IPS-18c (cell line): Measurements from ENCODE around the gene DCTN3.

Experiments
- H3K4me3 ChIP-seq: 2 replicates; pipeline ENCODE4 v1.7.0; 2013; ENCODE audit warnings: low read depth, mild to moderate bottlenecking, low read length, moderate library complexity; ENCODE audit not compliant: insufficient read depth
- H3K9me3 ChIP-seq: one replicate; pipeline ENCODE4 v1.6.1; 2013; ENCODE audit warnings: mild to moderate bottlenecking, low read length, moderate library complexity; ENCODE audit not compliant: control insufficient read depth, insufficient read depth

The DCTN3 gene

GRCh38 chr9:34606190-34606589 lies 14.1 kb downstream of the DCTN3 start:
- Histone ChIP-seq H3K4me3 (no peak overlapping the region), H3K9me3 (no peaks in the 10 kb centered on the region)

DNA sequence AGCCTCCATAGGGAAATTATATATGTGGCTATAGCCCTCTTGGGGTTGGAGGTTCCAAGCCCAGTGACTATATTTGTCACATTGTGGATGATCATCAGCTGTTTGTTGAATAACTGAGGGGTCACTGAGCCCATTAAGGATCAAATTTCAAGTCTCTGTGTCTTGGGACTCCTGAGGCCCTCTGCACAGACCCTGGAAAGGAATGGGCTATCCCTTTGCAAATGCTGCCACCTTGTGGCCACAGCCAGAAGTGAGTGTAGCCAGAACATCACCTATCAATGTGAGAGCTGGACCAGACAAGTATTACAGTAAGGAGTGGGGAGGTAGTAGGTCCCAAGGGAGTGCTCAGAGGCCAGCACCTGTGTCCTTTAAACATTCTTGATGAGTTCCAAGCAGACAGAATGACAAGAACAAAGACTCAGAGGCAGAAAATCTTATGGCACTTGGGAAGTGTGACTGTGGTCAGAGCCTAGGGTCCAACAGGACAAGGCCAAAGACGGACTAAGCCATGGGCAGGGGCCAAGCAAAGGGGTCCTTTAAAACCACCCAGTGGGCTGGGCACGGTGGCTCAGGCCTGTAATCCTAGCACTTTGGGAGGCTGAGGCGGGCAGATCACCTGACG lies 16.6 kb downstream of the DCTN3 start:
- Histone ChIP-seq H3K4me3 (no peak overlapping the region), H3K9me3 (no peaks in the 10 kb centered on the region)

DNA sequence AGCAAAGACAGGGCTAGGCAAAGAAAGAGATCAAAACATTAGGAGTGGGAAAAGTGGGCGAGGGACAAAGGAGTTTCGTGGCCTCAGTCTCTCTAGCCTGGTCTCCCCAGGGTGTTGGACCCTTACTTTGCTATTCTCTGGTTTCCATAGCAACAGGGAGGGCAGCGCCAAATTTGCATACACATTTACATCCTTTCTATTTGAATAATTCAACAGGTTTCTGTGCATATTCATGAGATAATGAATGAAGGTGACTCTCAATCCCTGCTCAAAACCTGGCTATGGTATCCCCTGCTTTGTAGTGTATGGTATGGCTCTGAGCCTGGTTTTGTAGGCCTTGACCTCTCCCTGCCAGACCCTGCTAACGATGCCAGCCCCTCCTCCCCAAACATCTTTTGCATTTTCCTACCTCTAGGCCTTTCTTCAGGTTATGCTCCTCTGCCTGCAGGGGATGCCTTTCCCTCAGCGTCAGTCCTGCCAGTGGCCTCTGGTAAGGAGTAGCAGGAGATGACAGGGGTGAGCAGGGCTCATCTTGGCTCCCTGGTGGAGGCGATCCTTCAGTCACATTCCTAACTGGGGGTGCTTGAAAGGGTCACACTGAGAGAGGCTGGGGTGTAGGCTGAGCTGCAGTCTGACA lies 18.2 kb downstream of the DCTN3 start:
- Histone ChIP-seq H3K9me3 (no peaks in the 10 kb centered on the region), H3K4me3 (no peak overlapping the region)

DNA sequence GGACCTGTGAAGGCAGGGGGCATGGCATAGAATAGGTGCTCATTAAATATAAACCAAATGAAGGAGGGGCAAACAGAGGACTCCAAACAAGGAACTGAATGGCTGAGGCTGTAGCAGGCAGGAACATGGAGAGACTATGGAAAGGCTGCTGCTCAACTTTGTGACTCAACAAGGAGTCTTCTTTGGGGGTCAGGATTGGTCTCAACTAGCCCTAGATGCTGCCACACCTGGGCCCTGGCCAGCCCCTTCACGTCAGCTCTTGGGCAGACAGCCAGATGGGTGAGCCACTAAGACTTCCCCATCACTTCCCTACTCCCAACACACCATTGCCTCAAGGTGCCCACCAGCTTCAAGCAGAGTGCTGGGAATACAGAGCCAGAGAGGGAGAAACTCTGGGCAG lies 19.4 kb downstream of the DCTN3 start:
- Histone ChIP-seq H3K9me3 (no peaks in the 10 kb centered on the region), H3K4me3 (no peak overlapping the region)

DNA sequence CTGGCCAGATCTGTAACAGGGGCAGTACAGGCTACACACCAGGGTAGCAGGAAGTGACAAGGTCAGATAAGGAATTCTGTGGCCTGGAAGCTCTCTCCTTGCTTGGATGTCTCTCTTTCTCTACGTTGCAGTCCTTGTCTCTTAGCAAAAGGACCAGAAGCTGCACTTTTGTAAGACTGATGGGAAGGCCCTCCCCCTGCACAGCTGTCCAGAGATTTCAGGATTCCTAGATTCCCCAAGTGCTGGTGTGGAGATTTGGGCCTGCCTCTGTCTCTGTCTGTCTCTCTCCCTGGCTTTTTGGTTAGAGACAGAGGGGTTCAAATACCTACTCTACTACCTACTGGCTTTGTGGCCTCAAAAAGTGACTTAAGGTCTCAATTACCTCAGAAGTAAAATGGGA lies 20.7 kb downstream of the DCTN3 start:
- Histone ChIP-seq H3K9me3 (no peaks in the 10 kb centered on the region), H3K4me3 (no peak overlapping the region)

DNA sequence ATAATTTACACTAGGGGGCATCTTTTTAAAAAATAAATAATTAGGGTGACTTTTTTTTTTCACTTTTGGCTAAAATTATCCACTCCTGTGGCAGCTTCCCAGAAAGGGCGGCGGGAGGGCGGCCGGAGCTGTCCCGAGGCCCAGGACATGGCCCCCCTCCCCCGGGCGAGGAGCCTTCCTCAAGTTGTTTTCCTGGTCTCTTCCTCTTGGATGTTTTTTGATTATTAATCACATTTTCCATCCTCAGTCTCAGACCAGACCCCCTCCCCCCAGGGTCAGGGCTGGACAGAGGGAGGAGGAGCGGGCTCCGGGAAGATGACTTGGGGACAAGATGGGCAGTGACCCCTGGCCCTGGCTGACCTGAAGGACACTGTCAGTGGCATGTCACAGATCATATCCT lies 26.1 kb downstream of the DCTN3 start:
- no peak overlapping the region for H3K4me3 ChIP-seq
- H3K9me3 ChIP-seq, result peaks cover 2% of the 10 kb centered on the region

DNA sequence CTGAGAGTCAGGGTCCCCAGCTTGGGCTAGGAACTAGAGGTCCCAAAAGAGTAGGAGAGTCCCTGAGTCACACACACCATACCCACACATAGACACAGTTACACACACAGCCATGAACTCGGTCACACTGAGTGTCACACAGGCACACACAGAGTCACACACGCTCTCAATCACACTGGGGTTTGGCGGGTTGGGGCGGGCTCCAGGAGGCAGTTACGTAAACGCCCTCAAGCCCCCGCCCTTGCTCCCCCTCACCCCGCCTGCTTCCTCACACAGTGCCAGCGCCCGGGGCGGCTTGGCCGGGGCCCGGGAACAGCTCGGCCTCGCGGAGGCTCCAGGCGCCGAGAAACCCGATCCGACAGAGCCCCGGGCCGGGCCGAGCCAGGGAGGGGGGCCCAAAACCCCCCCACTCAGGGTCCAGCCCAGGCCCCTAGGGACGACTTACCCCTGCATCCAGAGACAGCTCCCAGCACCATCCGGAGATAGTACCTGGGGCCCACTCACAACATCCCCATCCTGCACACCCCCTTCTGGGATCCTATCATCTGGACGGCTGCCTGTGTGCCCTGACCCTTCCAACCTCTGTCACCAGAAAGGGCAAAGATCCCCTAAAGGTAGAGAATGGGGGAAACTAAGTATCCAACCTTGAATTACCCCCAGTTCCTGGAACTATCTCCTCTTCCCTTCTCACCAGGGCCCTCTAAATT lies 27.2 kb downstream of the DCTN3 start:
- H3K4me3 ChIP-seq, result no peak overlapping the region
- H3K9me3 ChIP-seq, result peaks cover 2% of the 10 kb centered on the region

GRCh38 chr9:34591917-34592866 lies 28.1 kb downstream of the DCTN3 start:
- Histone ChIP-seq H3K9me3 (peaks cover 2% of the 10 kb centered on the region), H3K4me3 (no peak overlapping the region)

- Histone ChIP-seq H3K4me3 (peak overlapping the region; percentile 9; the same call in 1 of the 2 replicates), H3K9me3 (peaks cover 2% of the 10 kb centered on the region)
Observed at GRCh38 chr9:34591248-34591916, 28.9 kb downstream of the DCTN3 start.

- Histone ChIP-seq H3K9me3 (peaks cover 2% of the 10 kb centered on the region), H3K4me3 (peak overlapping the region; percentile 58)
Observed at GRCh38 chr9:34590381-34591247, 29.7 kb downstream of the DCTN3 start.

GRCh38 chr9:34589636-34590380 lies 30.5 kb downstream of the DCTN3 start, which contains the start of gene CNTFR:
CNTFR (minus strand) TSS chr9:34589724; CDS start chr9:34568981, 20,743 bp downstream.
- Histone ChIP-seq H3K4me3 (peak within 1 kb of the TSS; percentile 58), H3K9me3 (peaks cover 2% of the 10 kb centered on the region)

DNA sequence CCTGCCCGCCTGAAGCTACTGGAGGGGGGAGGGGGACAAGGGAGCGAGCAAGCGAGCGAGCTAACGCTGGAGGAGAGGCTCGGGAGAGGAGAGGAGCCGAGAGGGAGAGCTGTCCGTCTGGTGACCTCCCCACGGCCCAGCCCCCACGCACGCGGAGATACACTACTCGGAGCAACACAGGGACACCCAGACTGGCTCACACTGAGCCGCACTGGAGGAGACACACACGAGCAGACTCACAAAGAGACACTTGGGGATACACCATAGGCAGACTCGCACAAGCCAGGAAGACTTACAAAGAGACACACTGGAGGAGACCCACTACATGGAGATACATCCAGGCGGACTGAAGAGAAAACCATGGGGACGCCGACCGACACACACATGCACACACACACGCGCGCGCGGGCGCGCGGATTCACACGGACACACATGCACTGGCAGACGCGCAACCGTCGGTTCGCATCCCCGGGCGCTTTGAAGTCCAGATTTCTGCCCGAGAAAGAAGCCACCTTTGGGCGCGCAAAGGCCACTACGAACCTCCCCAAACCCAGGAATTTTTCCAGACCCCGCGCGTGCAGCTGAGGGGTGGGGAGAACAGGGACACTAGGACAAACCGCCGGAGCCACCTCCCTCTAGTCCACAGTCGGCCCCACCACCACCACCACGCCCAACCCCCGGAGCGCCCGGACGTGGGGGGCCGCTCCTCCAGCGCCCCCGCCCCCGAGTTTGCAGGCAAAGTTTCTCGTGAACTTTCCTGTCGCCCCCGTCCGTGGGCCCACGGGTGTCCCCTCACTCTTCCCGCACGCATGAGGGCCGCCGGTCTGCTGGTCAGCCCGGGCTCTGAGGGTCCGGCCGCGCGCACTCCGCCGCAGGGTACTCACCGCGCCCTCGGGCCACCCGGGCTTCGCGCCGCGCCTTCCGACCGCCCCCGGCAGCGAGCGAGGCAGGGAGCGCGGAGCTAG lies 31.3 kb downstream of the DCTN3 start:
- Histone ChIP-seq H3K4me3 (peak overlapping the region; percentile 58; the same call in 1 of the 2 replicates), H3K9me3 (peaks cover 2% of the 10 kb centered on the region)

GRCh38 chr9:34587271-34587670 lies 33.0 kb downstream of the DCTN3 start:
- H3K9me3 ChIP-seq, result peaks cover 2% of the 10 kb centered on the region

DNA sequence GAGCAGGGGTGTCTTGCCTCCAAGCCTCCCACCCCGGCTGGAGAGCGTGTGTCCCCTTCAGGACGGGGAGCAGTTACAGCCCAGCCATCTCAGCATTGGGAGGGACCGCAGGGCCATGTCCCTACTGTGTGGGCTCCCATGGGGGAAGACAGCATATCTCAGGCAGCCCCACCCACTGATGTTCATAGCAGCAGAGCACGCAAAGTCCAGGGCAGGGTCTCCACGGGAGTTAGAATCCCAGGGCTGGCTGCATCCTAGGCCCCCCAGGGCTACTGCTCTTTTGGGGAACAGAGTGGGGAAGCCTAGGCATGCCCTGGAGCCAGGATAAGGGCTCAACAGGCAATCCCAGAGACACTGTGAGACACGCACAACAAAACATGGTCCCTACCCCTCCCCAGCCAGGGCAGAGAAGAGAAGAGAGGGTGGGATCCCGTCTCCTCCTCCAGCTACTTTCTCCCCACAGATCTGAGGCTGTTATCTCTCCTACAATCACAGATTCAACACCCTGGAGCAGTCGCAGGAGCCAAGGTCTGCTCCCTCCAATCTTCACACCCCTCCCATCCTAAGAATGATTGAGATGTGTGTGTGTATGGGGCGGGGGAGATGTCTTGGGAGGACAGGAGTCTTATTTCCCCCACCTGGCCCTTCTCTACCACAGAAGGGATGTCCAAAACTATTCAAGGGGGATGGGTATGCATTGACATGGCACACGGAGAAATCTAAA lies 34.2 kb downstream of the DCTN3 start:
- Histone ChIP-seq H3K4me3 (peak overlapping the region; percentile 15), H3K9me3 (peaks cover 2% of the 10 kb centered on the region)

More at GRCh38 chr9:34587271-34587670, 33.0 kb downstream of the DCTN3 start:
- no peak overlapping the region for H3K4me3 ChIP-seq
